Tibial nerve (tissue), 4 donors: ENCODE measurements around the gene SPEF2.

ENCODE experiments used
- CTCF ChIP-seq, 5 experiments: fragments of 200-600 bp in 3 of 5; fragments of 450-650 bp in 2 of 5; sonication (generic) in 3 of 5; IDR thresholded peaks; one replicate each; pipeline ENCODE4 v1.5.1; 2016 to 2019; ENCODE audit warnings: antibody characterized with exemption in 5 of 5, mild to moderate bottlenecking in 3 of 5, moderate library complexity in 2 of 5
- EP300 ChIP-seq, 2 donors: sonication (generic); formaldehyde crosslinking; IDR thresholded peaks; one replicate each; pipeline ENCODE4 v1.6.1; 2017; ENCODE audit warnings: antibody characterized with exemption in 2 of 2, mild to moderate bottlenecking in 1 of 2
- POLR2A ChIP-seq, 2 donors: fragments of 450-650 bp; IDR thresholded peaks; one replicate each; pipeline ENCODE4 v1.6.1; 2017; ENCODE audit warnings: antibody characterized with exemption in 2 of 2, mild to moderate bottlenecking in 2 of 2, moderate library complexity in 2 of 2

GRCh38 chr5:35677878-35678277 is 60.2 kb downstream of the SPEF2 start:
- TF ChIP-seq EP300 (IDR thresholded peaks at IDR 0.05): no peak
- TF ChIP-seq CTCF (IDR thresholded peaks at IDR 0.05): no peak
- no peak for TF ChIP-seq POLR2A (IDR thresholded peaks at IDR 0.05)
